ENCODE data around the gene CXCR4. TPM values are rescaled to one million over a fixed set of nuclear protein-coding genes. Genes with fewer than 3 reads are reported as not detected.

CXCR4 gene
- total and polyA plus RNA-seq, 2 experiments from 2014 or later: 1.1 to 2.4 TPM

GRCh38 chr2:136131484-136131960 lies 13.6 kb upstream of the CXCR4 start:
- TF ChIP-seq, protein P1, sequence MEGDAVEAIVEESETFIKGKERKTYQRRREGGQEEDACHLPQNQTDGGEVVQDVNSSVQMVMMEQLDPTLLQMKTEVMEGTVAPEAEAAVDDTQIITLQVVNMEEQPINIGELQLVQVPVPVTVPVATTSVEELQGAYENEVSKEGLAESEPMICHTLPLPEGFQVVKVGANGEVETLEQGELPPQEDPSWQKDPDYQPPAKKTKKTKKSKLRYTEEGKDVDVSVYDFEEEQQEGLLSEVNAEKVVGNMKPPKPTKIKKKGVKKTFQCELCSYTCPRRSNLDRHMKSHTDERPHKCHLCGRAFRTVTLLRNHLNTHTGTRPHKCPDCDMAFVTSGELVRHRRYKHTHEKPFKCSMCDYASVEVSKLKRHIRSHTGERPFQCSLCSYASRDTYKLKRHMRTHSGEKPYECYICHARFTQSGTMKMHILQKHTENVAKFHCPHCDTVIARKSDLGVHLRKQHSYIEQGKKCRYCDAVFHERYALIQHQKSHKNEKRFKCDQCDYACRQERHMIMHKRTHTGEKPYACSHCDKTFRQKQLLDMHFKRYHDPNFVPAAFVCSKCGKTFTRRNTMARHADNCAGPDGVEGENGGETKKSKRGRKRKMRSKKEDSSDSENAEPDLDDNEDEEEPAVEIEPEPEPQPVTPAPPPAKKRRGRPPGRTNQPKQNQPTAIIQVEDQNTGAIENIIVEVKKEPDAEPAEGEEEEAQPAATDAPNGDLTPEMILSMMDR (IDR thresholded peaks at IDR 0.05; ENCODE audit: low read depth, low read length): no peak
- H3K4me1 ChIP-seq (ENCODE audit: low read depth): no peaks in the 10 kb centered on the region
- no peak overlapping the region for H3K4me3 ChIP-seq
- DNase-seq (ENCODE audit: low read depth in 1 of 2, low spot score in 1 of 2): no peak
- no peaks in the 10 kb centered on the region for H3K27me3 ChIP-seq
- no peak overlapping the region for H3K27ac ChIP-seq
- no peaks in the 10 kb centered on the region for H3K36me3 ChIP-seq
- no peaks in the 10 kb centered on the region for H3K9me3 ChIP-seq (ENCODE audit: low read depth)

GRCh38 chr2:136130511-136130910 lies 12.6 kb upstream of the CXCR4 start:
- no peak overlapping the region for H3K27ac ChIP-seq
- no peaks in the 10 kb centered on the region for H3K36me3 ChIP-seq
- no peak for DNase-seq (ENCODE audit: low read depth in 1 of 2, low spot score in 1 of 2)
- no peak overlapping the region for H3K4me3 ChIP-seq
- TF ChIP-seq, protein P1 (IDR thresholded peaks at IDR 0.05; ENCODE audit: low read depth, low read length): no peak
- H3K9me3 ChIP-seq (ENCODE audit: low read depth): no peaks in the 10 kb centered on the region
- peaks cover 6% of the 10 kb centered on the region for H3K4me1 ChIP-seq (ENCODE audit: low read depth)
- no peaks in the 10 kb centered on the region for H3K27me3 ChIP-seq

DNA sequence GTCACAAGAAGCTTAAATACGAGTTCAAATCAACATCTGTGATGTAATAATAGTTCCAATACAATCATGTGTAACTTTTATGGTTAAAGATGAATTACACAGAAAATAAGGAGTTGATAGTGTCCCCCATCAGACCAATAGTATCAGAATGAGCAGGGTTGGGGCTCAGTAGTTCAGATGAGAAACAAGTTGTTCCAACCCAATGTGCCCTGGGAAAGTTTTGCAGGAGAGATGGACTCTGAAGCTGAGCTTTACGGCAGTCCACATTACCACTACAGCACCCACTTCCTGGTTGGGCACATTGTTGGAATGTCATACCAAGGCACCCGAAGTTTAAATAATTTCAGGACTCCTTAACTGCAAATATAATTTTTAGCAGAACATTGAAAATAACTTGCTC lies 12.1 kb upstream of the CXCR4 start:
- H3K36me3 ChIP-seq: no peaks in the 10 kb centered on the region
- DNase-seq (ENCODE audit: low read depth in 1 of 2, low spot score in 1 of 2): no peak
- TF ChIP-seq, protein P1 (IDR thresholded peaks at IDR 0.05; ENCODE audit: low read depth, low read length): no peak
- H3K4me3 ChIP-seq: no peak overlapping the region
- no peak overlapping the region for H3K27ac ChIP-seq
- H3K27me3 ChIP-seq: no peaks in the 10 kb centered on the region
- peaks cover 6% of the 10 kb centered on the region for H3K4me1 ChIP-seq (ENCODE audit: low read depth)
- H3K9me3 ChIP-seq (ENCODE audit: low read depth): no peaks in the 10 kb centered on the region

GRCh38 chr2:136129601-136130000 lies 11.7 kb upstream of the CXCR4 start:
- TF ChIP-seq, protein P1 (IDR thresholded peaks at IDR 0.05; ENCODE audit: low read depth, low read length): no peak
- H3K27me3 ChIP-seq: no peaks in the 10 kb centered on the region
- peaks cover 6% of the 10 kb centered on the region for H3K4me1 ChIP-seq (ENCODE audit: low read depth)
- H3K36me3 ChIP-seq: no peaks in the 10 kb centered on the region
- H3K4me3 ChIP-seq: no peak overlapping the region
- H3K9me3 ChIP-seq (ENCODE audit: low read depth): no peaks in the 10 kb centered on the region
- H3K27ac ChIP-seq: no peak overlapping the region
- no peak for DNase-seq (ENCODE audit: low read depth in 1 of 2, low spot score in 1 of 2)

DNA sequence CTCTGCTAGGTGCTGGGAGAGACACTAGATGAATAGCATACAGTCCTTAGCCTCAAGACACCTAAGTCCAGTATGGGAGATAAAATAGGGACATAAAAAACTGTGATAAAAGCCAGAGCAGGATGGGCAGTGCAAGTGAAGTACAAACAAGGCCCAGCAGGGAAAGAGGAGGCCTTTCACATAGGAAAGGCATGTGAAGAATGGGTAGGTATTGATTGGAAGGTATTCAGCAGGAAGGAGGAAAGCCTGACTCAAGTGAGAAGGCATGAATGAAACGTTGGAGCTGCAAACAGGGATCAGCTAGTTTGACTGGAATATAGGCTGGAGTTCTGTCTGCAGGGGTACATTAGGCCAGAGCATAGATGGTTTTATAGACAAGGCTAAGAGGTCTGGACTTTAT lies 11.0 kb upstream of the CXCR4 start:
- Histone ChIP-seq H3K27me3 (no peaks in the 10 kb centered on the region), H3K27ac (no peak overlapping the region), H3K4me1 (ENCODE audit: low read depth) (peaks cover 6% of the 10 kb centered on the region), H3K4me3 (no peak overlapping the region), H3K9me3 (ENCODE audit: low read depth) (no peaks in the 10 kb centered on the region), H3K36me3 (no peaks in the 10 kb centered on the region)
- DNase-seq (ENCODE audit: low read depth in 1 of 2, low spot score in 1 of 2): no peak
- TF ChIP-seq, protein P1 (IDR thresholded peaks at IDR 0.05; ENCODE audit: low read depth, low read length): no peak

DNA sequence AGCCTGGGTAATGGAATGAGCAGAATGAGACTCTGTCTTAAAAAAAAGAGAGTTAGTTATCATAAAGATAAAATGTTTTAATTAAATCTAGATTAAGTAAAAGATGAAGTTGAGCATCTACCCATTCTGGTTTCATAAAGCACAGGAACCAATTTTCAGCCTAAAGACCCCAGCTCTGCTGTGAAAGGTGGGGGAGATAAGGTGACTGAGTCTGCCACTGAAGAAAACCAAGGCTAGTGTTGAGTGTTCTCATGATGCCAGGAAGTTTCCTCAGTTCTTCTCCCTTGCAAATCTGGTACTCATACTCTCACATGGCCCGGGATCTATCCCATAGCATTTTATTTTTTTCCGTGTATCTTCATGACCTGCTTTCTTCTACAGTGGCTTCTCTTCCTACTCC lies 10.4 kb upstream of the CXCR4 start:
- Histone ChIP-seq H3K4me1 (ENCODE audit: low read depth) (peaks cover 6% of the 10 kb centered on the region), H3K9me3 (ENCODE audit: low read depth) (no peaks in the 10 kb centered on the region), H3K4me3 (no peak overlapping the region), H3K27ac (no peak overlapping the region), H3K36me3 (no peaks in the 10 kb centered on the region), H3K27me3 (no peaks in the 10 kb centered on the region)
- no peak for DNase-seq (ENCODE audit: low read depth in 1 of 2, low spot score in 1 of 2)
- TF ChIP-seq, protein P1 (IDR thresholded peaks at IDR 0.05; ENCODE audit: low read depth, low read length): no peak
